Mesendoderm (in vitro differentiated cells): ENCODE results near the gene GFRA1.

Experiments used
- DNase-seq: peaks from one replicate; pipeline ENCODE4 v3.0.0; 2013
- H2AK5ac ChIP-seq: 2 replicates; pipeline ENCODE4 v1.6.1; 2013; ENCODE audit warnings: low read length, inconsistent platforms
- H2BK120ac ChIP-seq: 2 replicates; pipeline ENCODE4 v1.6.1; 2013; ENCODE audit warnings: low read depth, mild to moderate bottlenecking, low read length, moderate library complexity, mixed read lengths
- H2BK15ac ChIP-seq: replicated peaks from 2 replicates; pipeline ENCODE4 v1.6.1; 2013; ENCODE audit warnings: low read depth, mild to moderate bottlenecking, moderate library complexity
- H2BK5ac ChIP-seq: 2 replicates; pipeline ENCODE4 v1.6.1; 2013; ENCODE audit warnings: low read length, inconsistent platforms
- H3K18ac ChIP-seq: 2 replicates; pipeline ENCODE4 v1.6.1; 2013; ENCODE audit warnings: mild to moderate bottlenecking, low read length, mixed read lengths
- H3K23ac ChIP-seq: one replicate; pipeline ENCODE4 v1.6.1; 2013; ENCODE audit warnings: low read length
- H3K27ac ChIP-seq: 2 replicates; pipeline ENCODE4 v1.5.1; 2013; ENCODE audit warnings: low read depth, mild to moderate bottlenecking, inconsistent platforms, low read length, moderate library complexity
- H3K27me3 ChIP-seq: 2 replicates; pipeline ENCODE4 v1.6.1; 2013; ENCODE audit warnings: low read length, control low read depth, mild to moderate bottlenecking, inconsistent platforms; ENCODE audit not compliant: insufficient read depth, poor library complexity
- H3K36me3 ChIP-seq: 2 replicates; pipeline ENCODE4 v1.6.1; 2013; ENCODE audit warnings: low read length, inconsistent platforms; ENCODE audit not compliant: control insufficient read depth, insufficient read depth
- H3K4ac ChIP-seq: one replicate; pipeline ENCODE4 v1.6.1; 2013; ENCODE audit warnings: low read depth, mild to moderate bottlenecking, low read length, moderate library complexity
- H3K4me1 ChIP-seq: 2 replicates; pipeline ENCODE4 v1.6.1; 2013; ENCODE audit warnings: low read depth, low read length, inconsistent platforms; ENCODE audit not compliant: control insufficient read depth
- H3K4me2 ChIP-seq: 2 replicates; pipeline ENCODE4 v1.6.1; 2013; ENCODE audit warnings: low read length
- H3K4me3 ChIP-seq: 2 replicates; pipeline ENCODE4 v1.5.1; 2013; ENCODE audit warnings: mild to moderate bottlenecking, low read length
- H3K56ac ChIP-seq: one replicate; pipeline ENCODE4 v1.6.1; 2013; ENCODE audit warnings: low read length
- H3K79me1 ChIP-seq: 2 replicates; pipeline ENCODE4 v1.6.1; 2013; ENCODE audit warnings: low read length, inconsistent platforms
- H3K79me2 ChIP-seq: 2 replicates; pipeline ENCODE4 v1.6.1; 2013; ENCODE audit warnings: mild to moderate bottlenecking, low read length; ENCODE audit not compliant: control insufficient read depth, insufficient read depth
- H3K9ac ChIP-seq: 2 replicates; pipeline ENCODE4 v1.6.1; 2013; ENCODE audit warnings: low read length, inconsistent platforms
- H4K5ac ChIP-seq: one replicate; pipeline ENCODE4 v1.6.1; 2013; ENCODE audit warnings: low read length
- H4K8ac ChIP-seq: one replicate; pipeline ENCODE4 v1.6.1; 2013; ENCODE audit warnings: low read depth, mild to moderate bottlenecking, control low read depth, low read length, moderate library complexity
- WGBS: extraction: QIAGEN DNeasy Blood & Tissue Kit; methylation state at CpG from one replicate; pipeline ENCODE4 v1.1.7; 2013; ENCODE audit warnings: low lambda C conversion rate, missing lambda C conversion rate; ENCODE audit not compliant: insufficient coverage; ENCODE audit errors: extremely low coverage; 5-methylcytosine and 5-hydroxymethylcytosine counted together

GFRA1 gene

DNA sequence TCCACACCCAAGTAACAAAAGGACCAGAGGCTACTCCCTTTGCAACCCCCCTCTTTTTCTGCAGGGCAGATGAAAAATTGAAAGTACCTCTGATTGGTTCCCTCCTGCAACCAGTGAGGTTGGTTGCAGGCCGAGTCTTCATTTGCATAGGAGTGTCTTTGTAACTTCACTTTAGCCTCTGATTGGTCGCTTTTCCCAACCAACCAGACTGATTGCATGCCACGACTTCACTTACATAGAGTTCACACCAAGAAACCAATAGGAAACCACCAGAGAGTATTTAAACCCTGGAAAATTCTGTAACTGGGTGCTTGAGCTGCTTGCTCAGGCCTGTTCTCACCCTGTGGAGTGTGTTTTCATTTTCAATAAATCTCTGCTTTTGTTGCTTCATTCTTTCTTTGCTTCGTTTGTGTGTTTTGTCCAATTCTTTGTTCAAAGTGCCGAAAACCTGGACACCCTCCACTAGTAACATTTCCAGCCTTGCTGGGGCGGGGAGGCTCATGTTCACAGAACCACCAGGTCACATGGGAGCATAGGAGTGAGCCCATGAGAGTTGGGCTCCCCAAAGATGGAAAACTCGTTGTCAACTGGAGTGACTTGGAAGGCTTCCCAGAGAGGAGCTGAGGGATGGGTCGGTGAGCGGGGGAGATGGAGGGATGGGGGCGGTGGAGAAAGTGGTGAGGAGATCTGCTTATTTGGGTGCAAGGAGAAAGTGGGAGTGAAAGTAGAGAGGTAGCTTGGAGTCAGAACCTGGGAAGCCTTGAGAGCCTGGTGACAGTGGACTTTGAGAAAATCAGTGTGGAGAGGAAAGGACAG, 223.6 kb downstream of the GFRA1 start:
- Histone ChIP-seq H2BK5ac (no peak overlapping the region), H3K18ac (no peak overlapping the region), H3K36me3 (no peaks in the 10 kb centered on the region), H4K5ac (no peak overlapping the region), H4K8ac (no peak overlapping the region), H3K79me1 (no peaks in the 10 kb centered on the region), H2AK5ac (no peak overlapping the region), H3K4ac (no peak overlapping the region), H3K56ac (no peak overlapping the region), H2BK15ac (no peak overlapping the region), H2BK120ac (no peak overlapping the region), H3K4me1 (no peaks in the 10 kb centered on the region), H3K23ac (no peak overlapping the region), H3K9ac (no peak overlapping the region), H3K27ac (no peak overlapping the region), H3K79me2 (no peaks in the 10 kb centered on the region), H3K4me2 (no peak overlapping the region), H3K27me3 (no peaks in the 10 kb centered on the region), H3K4me3 (no peak overlapping the region)
- 100% methylated on average over 1 of the region's 10 CpGs for WGBS
- DNase-seq, result no peak

DNA sequence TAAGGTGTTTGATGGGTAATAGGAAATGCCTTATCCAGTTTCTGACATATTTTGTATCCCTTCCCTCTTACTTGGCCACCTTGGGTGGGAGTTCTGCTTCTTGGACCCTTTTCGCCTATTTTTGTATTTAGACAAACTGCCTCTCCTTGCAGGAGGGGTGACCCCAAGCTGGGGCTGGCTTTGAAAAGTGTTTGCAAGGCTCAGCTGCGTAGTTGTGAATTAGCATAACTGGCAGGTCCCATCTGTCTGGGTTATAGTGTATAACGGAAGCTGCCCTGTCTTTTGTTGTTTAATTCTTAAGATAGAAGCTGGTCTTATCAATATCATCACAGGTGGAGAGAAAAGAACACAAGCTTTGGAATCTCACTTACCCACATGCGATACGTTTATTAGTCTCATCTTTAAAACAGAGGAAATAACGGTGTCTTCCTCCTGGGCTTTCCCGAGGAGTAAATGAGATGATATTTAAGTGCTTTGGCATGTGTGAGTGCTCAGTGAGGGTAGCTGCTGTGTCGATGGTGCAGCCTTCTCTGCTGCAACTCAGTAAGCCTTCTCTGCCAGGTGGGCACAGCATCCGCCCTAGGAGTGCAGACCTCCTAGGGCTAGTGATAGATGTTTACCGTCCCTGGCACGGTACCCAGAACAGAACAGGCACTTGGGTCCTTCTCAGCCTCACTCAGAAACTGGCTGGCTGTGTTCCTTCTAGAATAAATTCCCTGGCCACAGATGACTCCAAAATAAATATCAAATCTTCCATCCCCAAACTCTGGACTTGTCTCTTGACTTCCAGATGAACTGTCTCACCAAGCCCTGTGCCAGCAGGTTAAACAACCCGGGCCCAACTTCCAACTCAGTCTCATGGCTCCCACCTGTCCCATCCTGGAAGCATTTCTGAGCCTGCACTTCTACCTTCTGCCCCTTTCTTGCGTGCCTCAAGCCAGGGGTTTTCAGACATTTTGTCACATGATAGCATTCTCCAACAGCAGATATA, 227.3 kb downstream of the GFRA1 start:
- no peak overlapping the region for H3K4me2 ChIP-seq
- WGBS, result no CpG with 5 or more reads among the region's 13 CpGs
- no peak overlapping the region for H3K18ac ChIP-seq
- H3K9ac ChIP-seq, result no peak overlapping the region
- H2BK5ac ChIP-seq, result no peak overlapping the region
- no peaks in the 10 kb centered on the region for H3K79me1 ChIP-seq
- no peaks in the 10 kb centered on the region for H3K27me3 ChIP-seq
- no peak overlapping the region for H4K8ac ChIP-seq
- H3K4me3 ChIP-seq, result no peak overlapping the region
- no peaks in the 10 kb centered on the region for H3K36me3 ChIP-seq
- H3K56ac ChIP-seq, result no peak overlapping the region
- no peak overlapping the region for H3K4ac ChIP-seq
- H2BK15ac ChIP-seq, result no peak overlapping the region
- no peak overlapping the region for H2BK120ac ChIP-seq
- H4K5ac ChIP-seq, result no peak overlapping the region
- DNase-seq, result no peak
- H3K79me2 ChIP-seq, result no peaks in the 10 kb centered on the region
- H3K23ac ChIP-seq, result no peak overlapping the region
- no peak overlapping the region for H2AK5ac ChIP-seq
- H3K27ac ChIP-seq, result no peak overlapping the region
- no peaks in the 10 kb centered on the region for H3K4me1 ChIP-seq

DNA sequence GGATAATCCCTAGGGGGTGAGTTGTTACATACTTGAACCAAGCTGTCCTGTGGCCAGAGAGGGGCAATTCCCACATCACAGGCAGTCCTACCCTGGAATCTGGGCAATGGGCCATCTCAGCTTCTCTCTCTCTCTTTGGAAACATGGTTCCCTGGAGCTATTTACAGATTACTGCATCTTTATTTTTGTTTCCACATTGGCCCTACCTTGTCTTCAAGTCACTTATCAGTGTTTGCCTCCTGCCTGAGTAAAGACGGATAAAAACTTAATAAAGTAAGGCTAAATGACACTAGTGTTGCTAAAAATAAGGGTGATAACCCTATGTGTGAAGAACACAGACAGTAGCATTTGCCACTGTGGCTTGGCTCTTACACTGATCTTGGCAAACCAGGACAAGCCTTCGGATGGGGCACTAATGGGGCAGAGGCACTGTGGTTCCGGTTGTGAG, 228.2 kb downstream of the GFRA1 start:
- no peaks in the 10 kb centered on the region for H3K36me3 ChIP-seq
- H3K56ac ChIP-seq, result no peak overlapping the region
- no peak overlapping the region for H4K5ac ChIP-seq
- no peak overlapping the region for H3K9ac ChIP-seq
- H3K27ac ChIP-seq, result no peak overlapping the region
- no peaks in the 10 kb centered on the region for H3K79me2 ChIP-seq
- no peak overlapping the region for H3K4me3 ChIP-seq
- H2BK15ac ChIP-seq, result no peak overlapping the region
- H2BK5ac ChIP-seq, result no peak overlapping the region
- no peak overlapping the region for H2BK120ac ChIP-seq
- no peak overlapping the region for H3K4me2 ChIP-seq
- H3K27me3 ChIP-seq, result no peaks in the 10 kb centered on the region
- no peak overlapping the region for H3K4ac ChIP-seq
- H4K8ac ChIP-seq, result no peak overlapping the region
- H3K4me1 ChIP-seq, result no peaks in the 10 kb centered on the region
- no peak for DNase-seq
- no peak overlapping the region for H3K18ac ChIP-seq
- H2AK5ac ChIP-seq, result no peak overlapping the region
- H3K79me1 ChIP-seq, result no peaks in the 10 kb centered on the region
- WGBS, result no CpG with 5 or more reads among the region's 3 CpGs
- no peak overlapping the region for H3K23ac ChIP-seq

DNA sequence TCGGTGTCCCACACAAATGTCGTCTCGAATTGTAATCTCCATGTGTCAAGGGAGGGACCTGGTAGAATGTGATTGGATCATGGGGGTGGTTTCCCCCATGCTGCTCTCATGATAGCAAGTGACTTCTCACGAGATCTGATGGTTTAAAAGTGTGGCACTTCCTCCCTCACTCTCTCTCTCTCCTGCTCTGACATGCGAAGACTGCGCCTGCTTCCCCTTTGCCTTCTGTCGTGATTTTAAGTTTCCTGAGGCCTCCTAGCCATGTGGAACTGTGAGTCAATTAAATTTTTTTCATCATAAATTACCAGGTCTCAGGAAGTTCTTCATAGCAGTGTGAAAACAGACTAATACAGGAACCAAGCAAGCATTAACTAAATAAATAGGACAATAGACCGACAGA, 229.1 kb downstream of the GFRA1 start:
- Histone ChIP-seq H3K27me3 (no peaks in the 10 kb centered on the region), H3K4me3 (no peak overlapping the region), H3K79me1 (no peaks in the 10 kb centered on the region), H2AK5ac (no peak overlapping the region), H3K36me3 (no peaks in the 10 kb centered on the region), H2BK15ac (no peak overlapping the region), H3K23ac (no peak overlapping the region), H4K5ac (no peak overlapping the region), H3K18ac (no peak overlapping the region), H3K4ac (no peak overlapping the region), H2BK5ac (no peak overlapping the region), H3K79me2 (no peaks in the 10 kb centered on the region), H3K56ac (no peak overlapping the region), H3K4me1 (no peaks in the 10 kb centered on the region), H3K9ac (no peak overlapping the region), H2BK120ac (no peak overlapping the region), H3K4me2 (no peak overlapping the region), H3K27ac (no peak overlapping the region), H4K8ac (no peak overlapping the region)
- peak; percentile 2 for DNase-seq
- WGBS, result no CpG with 5 or more reads among the region's 8 CpGs

DNA sequence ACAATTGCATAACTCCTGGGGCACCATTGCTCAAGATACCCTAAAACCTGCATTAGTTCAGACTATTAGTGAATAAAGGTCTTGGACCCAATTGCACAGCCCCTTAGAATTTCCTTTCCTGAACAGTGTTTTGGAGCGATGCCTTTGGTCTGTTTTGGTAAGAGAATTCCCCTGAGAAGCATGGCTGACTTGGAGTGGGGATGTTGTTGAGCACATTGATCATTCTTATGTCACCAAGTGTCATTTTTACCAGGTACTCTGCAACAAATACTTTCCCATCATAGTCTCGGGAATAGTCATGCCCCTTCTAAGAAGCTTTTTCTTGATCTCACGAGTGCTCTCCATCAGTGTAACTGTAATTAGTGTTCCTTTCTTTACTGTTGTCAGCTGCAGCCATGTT, 229.7 kb downstream of the GFRA1 start:
- Histone ChIP-seq H3K4ac (no peak overlapping the region), H3K79me1 (no peaks in the 10 kb centered on the region), H3K18ac (no peak overlapping the region), H3K4me1 (no peaks in the 10 kb centered on the region), H4K5ac (no peak overlapping the region), H3K27me3 (no peaks in the 10 kb centered on the region), H3K4me2 (no peak overlapping the region), H3K56ac (no peak overlapping the region), H3K27ac (no peak overlapping the region), H2BK5ac (no peak overlapping the region), H3K79me2 (no peaks in the 10 kb centered on the region), H4K8ac (no peak overlapping the region), H3K23ac (no peak overlapping the region), H3K36me3 (no peaks in the 10 kb centered on the region), H2BK15ac (no peak overlapping the region), H2AK5ac (no peak overlapping the region), H2BK120ac (no peak overlapping the region), H3K9ac (no peak overlapping the region), H3K4me3 (no peak overlapping the region)
- no CpG with 5 or more reads among the region's 3 CpGs for WGBS
- DNase-seq, result no peak
